NCI-H146 treated with DMSO at 0.1 percent for 48 hours (cell line): ENCODE data around the gene SETBP1.

Source experiments
- DNase-seq: peaks from one replicate; lab custom pipeline; 2025; ENCODE audit not compliant: unreplicated experiment; lab: John Stamatoyannopoulos, UW

The SETBP1 gene

DNA sequence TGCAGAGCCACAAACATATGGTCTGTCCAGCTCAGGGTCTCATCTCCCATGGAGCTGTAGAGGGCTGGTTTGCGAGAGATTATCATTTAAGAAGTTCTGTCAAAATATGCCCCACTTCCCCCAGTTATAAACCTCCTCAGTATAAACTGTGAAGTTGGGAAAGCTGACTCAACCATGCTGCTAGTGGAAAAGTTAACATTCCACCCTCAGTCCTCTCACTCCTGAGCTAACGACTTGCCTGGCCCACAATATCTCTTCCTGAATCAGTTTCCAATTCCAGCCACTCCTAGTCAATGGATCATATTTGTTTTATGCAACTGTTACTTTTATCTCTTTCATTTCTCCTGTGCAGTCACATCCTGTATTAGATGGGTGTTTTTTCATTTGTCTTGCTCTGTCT, 326.2 kb downstream of the SETBP1 start:
- DNase-seq, result no peak

- no peak for DNase-seq
Observed at GRCh38 chr18:45007531-45007930, 326.8 kb downstream of the SETBP1 start.

- DNase-seq, result no peak
Observed at GRCh38 chr18:45008694-45009413, 328.2 kb downstream of the SETBP1 start.

DNA sequence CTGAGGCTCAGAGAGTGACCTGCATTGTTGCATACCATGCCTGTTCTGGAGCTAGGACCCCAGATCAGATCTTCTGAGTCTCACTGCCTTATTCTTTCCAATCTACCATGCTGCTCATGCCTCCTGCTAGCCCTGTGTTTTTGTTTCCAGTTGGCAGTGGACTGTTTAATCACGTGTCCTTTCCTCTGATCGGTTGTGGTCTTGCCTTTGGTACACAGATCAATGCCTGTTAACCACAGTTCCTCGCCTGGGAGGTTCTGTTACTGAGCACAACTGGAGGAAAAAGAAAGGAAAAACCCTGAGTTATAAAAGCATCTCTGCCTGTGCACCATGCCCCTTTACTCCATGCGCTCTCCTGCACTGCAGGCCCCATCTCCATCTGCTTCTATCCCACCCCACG, 329.1 kb downstream of the SETBP1 start:
- DNase-seq, result peak; percentile 47

GRCh38 chr18:45012286-45012685, 331.6 kb downstream of the SETBP1 start:
- no peak for DNase-seq

GRCh38 chr18:45014047-45014501, 333.4 kb downstream of the SETBP1 start:
- no peak for DNase-seq

DNA sequence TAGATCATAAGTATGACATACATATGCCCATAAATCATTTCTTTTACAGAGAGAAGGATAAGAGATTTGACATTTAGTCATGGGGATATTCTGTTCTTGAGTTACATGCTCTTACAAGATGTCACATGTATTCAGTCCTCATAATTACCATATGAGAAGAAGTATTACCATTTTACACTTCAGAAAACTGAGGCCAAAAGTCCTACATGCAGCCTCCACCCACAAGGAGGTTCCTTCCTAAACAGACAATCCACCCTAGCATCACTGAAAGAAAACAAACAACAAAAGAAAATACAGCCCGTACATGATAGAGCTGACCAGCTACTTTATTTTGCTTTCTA, 335.1 kb downstream of the SETBP1 start:
- no peak for DNase-seq

- DNase-seq, result no peak
Observed at GRCh38 chr18:45019469-45019868, 338.8 kb downstream of the SETBP1 start.

DNA sequence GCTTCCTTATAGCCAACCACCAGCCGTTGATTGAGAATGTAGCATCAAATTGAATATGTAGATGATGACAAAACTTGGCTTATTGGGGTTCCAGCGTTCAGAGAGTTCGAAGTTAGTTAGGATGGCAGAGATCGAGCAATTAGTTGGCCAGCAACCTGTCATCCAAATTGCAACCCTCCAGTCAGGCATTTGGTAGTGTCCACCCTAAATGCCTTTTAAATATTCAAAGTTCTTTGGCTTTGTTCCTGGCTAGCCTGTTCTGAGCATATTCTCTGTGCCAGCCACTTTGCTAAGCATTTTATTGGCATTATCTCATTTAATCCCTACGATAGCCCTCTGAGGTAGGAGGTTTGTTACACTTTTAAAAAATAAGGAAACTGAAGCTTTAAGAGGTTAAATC, 342.8 kb downstream of the SETBP1 start:
- DNase-seq, result no peak

- no peak for DNase-seq
Observed at GRCh38 chr18:45024357-45025088, 343.8 kb downstream of the SETBP1 start.

GRCh38 chr18:45025089-45025450, 344.4 kb downstream of the SETBP1 start:
- DNase-seq, result no peak

DNA sequence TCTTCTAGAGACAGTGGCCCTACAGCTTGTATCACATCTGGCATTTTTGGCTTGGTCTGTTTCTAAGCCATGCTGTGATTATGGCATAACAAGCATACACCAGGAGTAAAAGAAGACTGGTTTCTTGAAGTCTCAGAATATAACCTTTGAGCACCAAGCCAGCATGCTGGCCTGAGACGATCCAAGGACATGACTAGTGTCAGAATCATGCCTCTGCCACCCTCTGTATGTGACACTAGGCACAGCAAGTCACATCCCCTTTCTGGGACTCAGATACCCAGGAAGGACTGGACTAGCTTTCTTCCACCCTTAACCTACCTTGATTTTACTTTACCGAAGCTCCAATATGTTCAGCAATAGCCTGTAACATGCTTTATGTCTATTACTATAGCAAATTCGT, 345.5 kb downstream of the SETBP1 start:
- no peak for DNase-seq

GRCh38 chr18:45034179-45034578, 353.5 kb downstream of the SETBP1 start:
- no peak for DNase-seq

DNA sequence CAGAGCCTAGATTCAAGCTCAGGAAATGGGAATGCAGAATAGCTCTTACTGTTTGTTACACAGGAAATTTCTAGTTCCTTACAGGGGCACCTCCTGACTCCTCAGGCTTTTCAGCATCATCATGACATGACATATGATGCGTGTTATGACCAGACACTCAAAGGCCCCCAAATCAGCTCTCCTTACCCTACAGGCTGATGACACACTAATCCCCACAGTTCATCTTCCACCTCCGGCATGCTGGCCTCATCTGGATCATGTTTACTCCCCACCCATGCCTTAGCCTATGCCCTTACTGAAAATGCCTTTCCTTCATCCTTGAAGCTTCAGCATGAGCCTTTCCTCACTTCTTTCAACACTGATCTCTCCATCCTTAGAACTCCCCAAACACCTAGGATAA, 356.9 kb downstream of the SETBP1 start:
- DNase-seq, result no peak

DNA sequence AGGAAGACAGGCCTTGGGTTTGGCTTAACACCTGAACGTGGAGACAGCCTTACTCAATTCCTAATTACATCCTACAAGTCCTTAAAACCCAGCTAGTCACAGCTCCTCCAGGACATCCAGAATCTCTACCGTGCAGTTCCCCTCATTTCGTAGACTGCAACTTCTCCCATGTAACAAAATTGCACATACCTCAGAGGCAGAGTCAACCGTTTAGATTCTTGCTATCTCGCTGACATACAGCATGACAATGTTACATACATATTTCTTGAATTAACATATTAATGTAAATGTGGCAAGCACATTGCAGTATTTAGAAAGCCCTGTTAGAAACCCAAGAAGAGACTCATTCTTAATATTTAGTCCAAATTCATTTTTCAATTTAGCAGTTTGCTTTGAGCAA, 358.7 kb downstream of the SETBP1 start:
- no peak for DNase-seq

DNA sequence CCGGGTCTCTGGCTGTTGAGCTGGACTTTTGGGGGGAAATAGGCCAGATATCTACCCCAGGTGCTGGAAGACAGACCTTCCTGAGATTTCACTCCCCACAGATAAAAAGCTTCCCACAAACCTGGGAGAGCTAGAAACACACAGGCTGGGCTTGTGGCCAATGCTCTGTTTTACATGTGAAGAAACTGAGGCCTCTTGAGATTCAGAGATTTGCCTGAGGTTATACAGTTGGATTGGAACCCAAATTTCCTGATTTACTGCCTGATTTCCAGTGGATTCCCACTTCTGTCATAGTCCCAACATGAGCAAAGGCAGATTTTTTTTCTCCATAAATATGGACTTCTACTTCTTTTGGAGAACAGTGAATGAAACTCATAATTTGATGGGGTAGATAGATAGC, 360.2 kb downstream of the SETBP1 start:
- DNase-seq, result no peak

- no peak for DNase-seq
Observed at GRCh38 chr18:45044787-45045186, 364.1 kb downstream of the SETBP1 start.

- DNase-seq, result no peak
Observed at GRCh38 chr18:45046228-45046627, 365.5 kb downstream of the SETBP1 start.

DNA sequence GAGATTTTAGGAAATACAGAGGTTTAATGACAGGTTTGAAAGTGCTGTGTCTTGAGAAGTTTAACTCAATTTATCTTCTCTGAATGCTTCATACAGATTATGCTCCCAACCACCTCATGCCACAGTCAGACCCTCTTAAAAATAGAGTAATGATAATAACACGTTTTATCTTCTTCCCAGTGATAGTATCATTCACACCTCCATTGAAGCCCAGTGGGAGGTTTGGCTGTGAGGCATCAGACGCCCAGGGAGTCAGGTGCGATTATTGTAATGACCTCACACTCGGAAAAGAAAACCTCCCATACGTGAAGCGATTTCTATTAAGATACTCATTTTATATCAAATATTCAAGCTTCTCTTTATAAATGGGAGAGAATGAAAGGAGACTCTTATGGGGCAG, 366.3 kb downstream of the SETBP1 start:
- peak; percentile 77 for DNase-seq

- peak; percentile 30 for DNase-seq
Observed at GRCh38 chr18:45049578-45050319, 369.1 kb downstream of the SETBP1 start.

DNA sequence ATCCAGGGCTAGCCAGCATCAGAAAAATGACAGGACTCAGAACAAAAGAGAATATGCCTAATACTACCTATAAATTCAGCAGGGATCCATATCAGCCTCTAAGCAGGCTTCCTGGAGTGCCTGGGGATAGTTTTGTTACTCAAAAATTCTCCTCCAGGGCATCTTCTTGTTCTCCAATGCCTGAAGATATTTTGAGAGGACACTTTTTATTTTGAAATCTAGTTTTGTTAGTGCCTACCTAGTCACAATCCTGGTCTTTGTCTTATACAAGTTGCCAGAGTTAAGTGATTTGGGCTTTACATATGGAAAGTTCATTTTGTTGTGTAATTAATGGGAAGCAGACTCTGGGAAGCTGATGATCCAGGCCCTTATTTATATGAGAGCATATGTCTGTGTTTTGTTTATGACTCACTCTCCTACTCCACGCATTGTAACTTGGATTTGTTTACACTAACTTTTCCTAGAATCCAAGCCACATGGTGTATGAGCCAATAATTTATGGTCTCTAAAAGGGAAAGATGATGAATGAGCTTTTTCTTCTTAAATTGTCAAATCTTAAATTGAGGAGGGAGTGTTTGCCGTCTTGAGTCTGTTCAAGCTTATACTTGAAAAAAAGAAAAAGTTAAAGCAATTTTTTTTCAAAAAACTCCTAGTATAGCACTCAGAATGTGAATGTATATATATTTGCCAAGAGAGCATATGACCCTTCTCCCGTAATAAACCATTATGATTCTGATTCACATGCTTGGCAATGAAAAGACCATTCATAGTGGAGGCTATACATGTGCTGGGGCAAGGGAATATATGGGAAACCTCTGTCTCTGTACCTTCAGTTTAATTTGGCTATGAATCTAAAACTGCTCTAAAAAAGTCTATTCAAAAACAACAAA, 370.3 kb downstream of the SETBP1 start:
- no peak for DNase-seq
